Panc1 (cell line): ENCODE data around the gene LMAN1.

Source experiments
- CTCF ChIP-seq: fragments of 450-650 bp; IDR thresholded peaks from 2 replicates; pipeline ENCODE4 v1.5.1; 2017; ENCODE audit warnings: mild to moderate bottlenecking
- REST ChIP-seq, 2 experiments: IDR thresholded peaks; 2 replicates each; pipeline ENCODE4 v1.6.1; 2011 to 2012; ENCODE audit warnings: low read depth in 2 of 2, control low read depth in 1 of 2, low read length in 1 of 2, mild to moderate bottlenecking in 1 of 2, moderate library complexity in 1 of 2; ENCODE audit not compliant: insufficient read depth in 1 of 2

GRCh38 chr18:59358414-59358711, 702 bp downstream of the LMAN1 start:
- no peak for TF ChIP-seq CTCF
- no peak for TF ChIP-seq REST (IDR thresholded peaks at IDR 0.05; ENCODE audit: insufficient read depth in 1 of 2, low read depth in 2 of 2, low read length in 1 of 2)
